WTC11 (cell line): ENCODE results near the gene RIMBP2. TPM values are rescaled to one million over a fixed set of nuclear protein-coding genes. Genes with fewer than 3 reads are reported as not detected.

ENCODE experiments used
- ATAC-seq: fragments of 200-7000 bp; cut with Tn5 transposase; 2 replicates; pipeline ENCODE4 v1.10.0; 2021; ENCODE audit warnings: mild to moderate bottlenecking, moderate library complexity
- CTCF ChIA-PET: fragments of 300-600 bp; sonication (Branson Sonifier 250); formaldehyde crosslinking; loops from one replicate; lab custom pipeline; 2021; ENCODE audit warnings: antibody characterized with exemption; lab: Charles Lee
- POLR2A ChIA-PET: fragments of 350-600 bp; sonication (Branson Sonifier 250); formaldehyde crosslinking; loops from one replicate; lab custom pipeline; 2021; ENCODE audit warnings: antibody characterized with exemption; lab: Charles Lee
- DNase-seq: peaks from one replicate; pipeline ENCODE4 v3.0.0; 2021; ENCODE audit warnings: low spot score
- H3K27ac Mint-ChIP-seq: 2 replicates; pipeline ENCODE4 v1.8.0; 2021; ENCODE audit warnings: mixed read lengths
- H3K27me3 Mint-ChIP-seq: 2 replicates; pipeline ENCODE4 v1.8.0; 2021; ENCODE audit warnings: low read depth, mild to moderate bottlenecking, moderate library complexity, mixed read lengths
- H3K36me3 Mint-ChIP-seq: 2 replicates; pipeline ENCODE4 v1.8.0; 2021; ENCODE audit warnings: mixed read lengths
- H3K4me1 Mint-ChIP-seq: 2 replicates; pipeline ENCODE4 v1.8.0; 2022; ENCODE audit warnings: mixed read lengths
- H3K4me3 Mint-ChIP-seq: 2 replicates; pipeline ENCODE4 v1.8.0; 2021; ENCODE audit warnings: mild to moderate bottlenecking, moderate library complexity, mixed read lengths
- H3K9me3 Mint-ChIP-seq: 2 replicates; pipeline ENCODE4 v1.8.0; 2021; ENCODE audit warnings: mixed read lengths
- CTCF ChIP-seq: fragments of 200-600 bp; IDR thresholded peaks from 2 replicates; pipeline ENCODE4 v1.8.0; 2022; ENCODE audit warnings: antibody characterized with exemption
- GABPB1 ChIP-seq: sonication (generic); formaldehyde crosslinking; IDR thresholded peaks from 2 replicates; pipeline ENCODE4 v1.8.1; 2023; ENCODE audit warnings: mild to moderate bottlenecking, missing genetic modification reagents
- GTF2I ChIP-seq: fragments of 250-450 bp; sonication (Bioruptor Pico); conservative IDR thresholded peaks from 2 replicates; pipeline ENCODE4 v1.4.0; 2021; ENCODE audit warnings: mild to moderate bottlenecking
- JAZF1 ChIP-seq: fragments of 250-450 bp; sonication (Bioruptor Pico); IDR thresholded peaks from 2 replicates; pipeline ENCODE4 v1.9.0; 2021; ENCODE audit warnings: moderate library complexity, mild to moderate bottlenecking, inconsistent platforms
- NFE2L1 ChIP-seq: sonication (generic); formaldehyde crosslinking; IDR thresholded peaks from 2 replicates; pipeline ENCODE4 v1.8.1; 2023; ENCODE audit warnings: missing genetic modification reagents
- NFYB ChIP-seq: sonication (generic); formaldehyde crosslinking; conservative IDR thresholded peaks from 2 replicates; pipeline ENCODE4 v1.8.0; 2022; ENCODE audit warnings: low read depth, missing genetic modification reagents
- NR2C2 ChIP-seq: sonication (generic); formaldehyde crosslinking; IDR thresholded peaks from 2 replicates; pipeline ENCODE4 v1.8.0; 2022; ENCODE audit warnings: mild to moderate bottlenecking, missing genetic modification reagents
- RELA ChIP-seq: sonication (generic); formaldehyde crosslinking; IDR thresholded peaks from 2 replicates; pipeline ENCODE4 v1.8.1; 2022; ENCODE audit warnings: missing genetic modification reagents, mild to moderate bottlenecking, borderline replicate concordance
- TP53 ChIP-seq: sonication (generic); formaldehyde crosslinking; IDR thresholded peaks from 2 replicates; pipeline ENCODE4 v1.8.1; 2023; ENCODE audit warnings: mild to moderate bottlenecking, missing genetic modification reagents
- ZBTB21 ChIP-seq: sonication (generic); formaldehyde crosslinking; IDR thresholded peaks from 2 replicates; pipeline ENCODE4 v1.8.1; 2023; ENCODE audit warnings: mild to moderate bottlenecking, missing genetic modification reagents, borderline replicate concordance
- ZNF138 ChIP-seq: sonication (generic); formaldehyde crosslinking; conservative IDR thresholded peaks from 2 replicates; pipeline ENCODE4 v1.8.1; 2022; ENCODE audit warnings: mild to moderate bottlenecking, moderate library complexity, missing genetic modification reagents
- ZNF416 ChIP-seq: fragments of 250-450 bp; sonication (Bioruptor Pico); IDR thresholded peaks from 2 replicates; pipeline ENCODE4 v1.9.0; 2021; ENCODE audit warnings: mild to moderate bottlenecking, inconsistent platforms
- ZNF671 ChIP-seq: fragments of 250-450 bp; sonication (Bioruptor Pico); IDR thresholded peaks from 2 replicates; pipeline ENCODE4 v1.8.0; 2021; ENCODE audit warnings: mild to moderate bottlenecking
- total RNA-seq: library from RNA; stranded (reverse); gene quantifications from 3 replicates; pipeline ENCODE4 v1.2.3, GENCODE V29; 2021
- TF ChIP-seq, protein P1 (sequence below): sonication (generic); formaldehyde crosslinking; IDR thresholded peaks from 2 replicates; pipeline ENCODE4 v1.8.1; 2022; ENCODE audit warnings: mild to moderate bottlenecking, moderate library complexity, missing genetic modification reagents
- TF ChIP-seq, protein P2 (sequence below): fragments of 250-450 bp; sonication (Bioruptor Pico); IDR thresholded peaks from 2 replicates; pipeline ENCODE4 v1.9.0; 2021; ENCODE audit warnings: mild to moderate bottlenecking, borderline replicate concordance
- TF ChIP-seq, protein P3 (sequence below): sonication (generic); formaldehyde crosslinking; IDR thresholded peaks from 2 replicates; pipeline ENCODE4 v1.8.1; 2023; ENCODE audit warnings: mild to moderate bottlenecking, missing genetic modification reagents
- TF ChIP-seq, protein P4 (sequence below): sonication (generic); formaldehyde crosslinking; IDR thresholded peaks from 2 replicates; pipeline ENCODE4 v1.8.1; 2023; ENCODE audit warnings: mild to moderate bottlenecking, missing genetic modification reagents, moderate library complexity
- TF ChIP-seq, protein P5 (sequence below): fragments of 250-450 bp; sonication (Bioruptor Pico); IDR thresholded peaks from 2 replicates; pipeline ENCODE4 v1.8.0; 2021; ENCODE audit warnings: mild to moderate bottlenecking

Gene RIMBP2
- total RNA-seq, 1 experiment from 2014 or later = 2.6 TPM

DNA sequence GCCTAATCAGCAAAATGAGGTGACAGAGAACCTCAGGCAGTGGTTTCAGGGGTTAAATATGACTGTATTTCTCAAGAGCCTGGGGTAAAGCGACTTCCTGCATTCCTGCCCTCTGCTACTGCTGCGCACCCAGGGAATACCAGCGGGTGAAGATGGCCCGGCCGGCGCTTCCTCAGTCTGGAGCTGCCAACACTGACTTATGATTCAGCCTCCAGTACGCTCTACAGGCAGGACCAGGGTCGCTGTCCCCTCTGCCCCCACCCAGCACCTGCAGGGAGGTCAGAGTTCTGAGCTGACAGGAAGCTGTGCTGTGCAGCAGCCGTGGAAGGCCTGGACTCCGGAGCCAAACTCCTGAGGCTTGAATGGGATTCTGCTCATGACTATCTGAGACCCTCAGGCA is 250.5 kb downstream of the RIMBP2 start (continued):
- TF ChIP-seq NFYB (CRISPR knock-in tag) (no peak), GABPB1 (CRISPR knock-in tag) (no peak), TP53 (CRISPR knock-in tag) (no peak)
- TF ChIP-seq, protein P1, sequence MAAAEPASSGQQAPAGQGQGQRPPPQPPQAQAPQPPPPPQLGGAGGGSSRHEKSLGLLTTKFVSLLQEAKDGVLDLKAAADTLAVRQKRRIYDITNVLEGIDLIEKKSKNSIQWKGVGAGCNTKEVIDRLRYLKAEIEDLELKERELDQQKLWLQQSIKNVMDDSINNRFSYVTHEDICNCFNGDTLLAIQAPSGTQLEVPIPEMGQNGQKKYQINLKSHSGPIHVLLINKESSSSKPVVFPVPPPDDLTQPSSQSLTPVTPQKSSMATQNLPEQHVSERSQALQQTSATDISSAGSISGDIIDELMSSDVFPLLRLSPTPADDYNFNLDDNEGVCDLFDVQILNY (CRISPR knock-in tag) = no peak
- TF ChIP-seq, protein P2, sequence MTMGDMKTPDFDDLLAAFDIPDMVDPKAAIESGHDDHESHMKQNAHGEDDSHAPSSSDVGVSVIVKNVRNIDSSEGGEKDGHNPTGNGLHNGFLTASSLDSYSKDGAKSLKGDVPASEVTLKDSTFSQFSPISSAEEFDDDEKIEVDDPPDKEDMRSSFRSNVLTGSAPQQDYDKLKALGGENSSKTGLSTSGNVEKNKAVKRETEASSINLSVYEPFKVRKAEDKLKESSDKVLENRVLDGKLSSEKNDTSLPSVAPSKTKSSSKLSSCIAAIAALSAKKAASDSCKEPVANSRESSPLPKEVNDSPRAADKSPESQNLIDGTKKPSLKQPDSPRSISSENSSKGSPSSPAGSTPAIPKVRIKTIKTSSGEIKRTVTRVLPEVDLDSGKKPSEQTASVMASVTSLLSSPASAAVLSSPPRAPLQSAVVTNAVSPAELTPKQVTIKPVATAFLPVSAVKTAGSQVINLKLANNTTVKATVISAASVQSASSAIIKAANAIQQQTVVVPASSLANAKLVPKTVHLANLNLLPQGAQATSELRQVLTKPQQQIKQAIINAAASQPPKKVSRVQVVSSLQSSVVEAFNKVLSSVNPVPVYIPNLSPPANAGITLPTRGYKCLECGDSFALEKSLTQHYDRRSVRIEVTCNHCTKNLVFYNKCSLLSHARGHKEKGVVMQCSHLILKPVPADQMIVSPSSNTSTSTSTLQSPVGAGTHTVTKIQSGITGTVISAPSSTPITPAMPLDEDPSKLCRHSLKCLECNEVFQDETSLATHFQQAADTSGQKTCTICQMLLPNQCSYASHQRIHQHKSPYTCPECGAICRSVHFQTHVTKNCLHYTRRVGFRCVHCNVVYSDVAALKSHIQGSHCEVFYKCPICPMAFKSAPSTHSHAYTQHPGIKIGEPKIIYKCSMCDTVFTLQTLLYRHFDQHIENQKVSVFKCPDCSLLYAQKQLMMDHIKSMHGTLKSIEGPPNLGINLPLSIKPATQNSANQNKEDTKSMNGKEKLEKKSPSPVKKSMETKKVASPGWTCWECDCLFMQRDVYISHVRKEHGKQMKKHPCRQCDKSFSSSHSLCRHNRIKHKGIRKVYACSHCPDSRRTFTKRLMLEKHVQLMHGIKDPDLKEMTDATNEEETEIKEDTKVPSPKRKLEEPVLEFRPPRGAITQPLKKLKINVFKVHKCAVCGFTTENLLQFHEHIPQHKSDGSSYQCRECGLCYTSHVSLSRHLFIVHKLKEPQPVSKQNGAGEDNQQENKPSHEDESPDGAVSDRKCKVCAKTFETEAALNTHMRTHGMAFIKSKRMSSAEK (CRISPR knock-in tag) = no peak

GRCh38 chr12:130465046-130465445 is 251.1 kb downstream of the RIMBP2 start:
- Mint-ChIP-seq H3K27ac (no peak overlapping the region; the same call in 1 of the 2 replicates), H3K4me3 (no peak overlapping the region), H3K4me1 (peaks cover 16% of the 10 kb centered on the region), H3K9me3 (peaks cover 14% of the 10 kb centered on the region), H3K36me3 (peaks cover 11% of the 10 kb centered on the region), H3K27me3 (peaks cover 5% of the 10 kb centered on the region; the same call in 1 of the 2 replicates)
- ChIA-PET CTCF (no interaction called here), POLR2A (no interaction called here)
- DNase-seq (no peak), ATAC-seq (no peak)
- TF ChIP-seq RELA (no peak), GTF2I (CRISPR knock-in tag) (no peak), JAZF1 (CRISPR knock-in tag) (no peak), NR2C2 (CRISPR knock-in tag) (no peak), CTCF (no peak), ZNF138 (CRISPR knock-in tag) (no peak), ZNF416 (CRISPR knock-in tag) (no peak), NFE2L1 (CRISPR knock-in tag) (no peak), ZBTB21 (no peak), ZNF671 (no peak)
- TF ChIP-seq, protein P3, sequence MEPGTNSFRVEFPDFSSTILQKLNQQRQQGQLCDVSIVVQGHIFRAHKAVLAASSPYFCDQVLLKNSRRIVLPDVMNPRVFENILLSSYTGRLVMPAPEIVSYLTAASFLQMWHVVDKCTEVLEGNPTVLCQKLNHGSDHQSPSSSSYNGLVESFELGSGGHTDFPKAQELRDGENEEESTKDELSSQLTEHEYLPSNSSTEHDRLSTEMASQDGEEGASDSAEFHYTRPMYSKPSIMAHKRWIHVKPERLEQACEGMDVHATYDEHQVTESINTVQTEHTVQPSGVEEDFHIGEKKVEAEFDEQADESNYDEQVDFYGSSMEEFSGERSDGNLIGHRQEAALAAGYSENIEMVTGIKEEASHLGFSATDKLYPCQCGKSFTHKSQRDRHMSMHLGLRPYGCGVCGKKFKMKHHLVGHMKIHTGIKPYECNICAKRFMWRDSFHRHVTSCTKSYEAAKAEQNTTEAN (CRISPR knock-in tag) = no peak
- TF ChIP-seq, protein P4, sequence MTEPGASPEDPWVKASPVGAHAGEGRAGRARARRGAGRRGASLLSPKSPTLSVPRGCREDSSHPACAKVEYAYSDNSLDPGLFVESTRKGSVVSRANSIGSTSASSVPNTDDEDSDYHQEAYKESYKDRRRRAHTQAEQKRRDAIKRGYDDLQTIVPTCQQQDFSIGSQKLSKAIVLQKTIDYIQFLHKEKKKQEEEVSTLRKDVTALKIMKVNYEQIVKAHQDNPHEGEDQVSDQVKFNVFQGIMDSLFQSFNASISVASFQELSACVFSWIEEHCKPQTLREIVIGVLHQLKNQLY = no peak
- TF ChIP-seq, protein P5, sequence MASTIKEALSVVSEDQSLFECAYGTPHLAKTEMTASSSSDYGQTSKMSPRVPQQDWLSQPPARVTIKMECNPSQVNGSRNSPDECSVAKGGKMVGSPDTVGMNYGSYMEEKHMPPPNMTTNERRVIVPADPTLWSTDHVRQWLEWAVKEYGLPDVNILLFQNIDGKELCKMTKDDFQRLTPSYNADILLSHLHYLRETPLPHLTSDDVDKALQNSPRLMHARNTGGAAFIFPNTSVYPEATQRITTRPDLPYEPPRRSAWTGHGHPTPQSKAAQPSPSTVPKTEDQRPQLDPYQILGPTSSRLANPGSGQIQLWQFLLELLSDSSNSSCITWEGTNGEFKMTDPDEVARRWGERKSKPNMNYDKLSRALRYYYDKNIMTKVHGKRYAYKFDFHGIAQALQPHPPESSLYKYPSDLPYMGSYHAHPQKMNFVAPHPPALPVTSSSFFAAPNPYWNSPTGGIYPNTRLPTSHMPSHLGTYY = no peak
